H9 (cell line): ENCODE results near the gene TTC39B. TPM values are rescaled to one million over a fixed set of nuclear protein-coding genes. Genes with fewer than 3 reads are reported as not detected.

Experiments
- DNase-seq: peaks from one replicate; pipeline ENCODE4 v3.0.0-alpha.2; 2017
- H2AFZ ChIP-seq: one replicate; pipeline ENCODE4 v1.6.1; 2013; ENCODE audit warnings: mild to moderate bottlenecking, low read length, control low read depth, moderate library complexity
- H2AK5ac ChIP-seq: 2 replicates; pipeline ENCODE4 v1.6.1; 2013; ENCODE audit warnings: low read length, control low read depth, mixed read lengths; ENCODE audit not compliant: insufficient read length
- H2BK120ac ChIP-seq: one replicate; pipeline ENCODE4 v1.6.1; 2013; ENCODE audit warnings: low read depth, mild to moderate bottlenecking, low read length, control low read depth, inconsistent platforms; ENCODE audit not compliant: poor library complexity, severe bottlenecking
- H2BK12ac ChIP-seq: 2 replicates; pipeline ENCODE4 v1.6.1; 2013; ENCODE audit warnings: low read length, control low read depth, mixed read lengths, low read depth; ENCODE audit not compliant: insufficient read length
- H2BK15ac ChIP-seq: 2 replicates; pipeline ENCODE4 v1.6.1; 2013; ENCODE audit warnings: low read depth, low read length, control low read depth
- H2BK20ac ChIP-seq: one replicate; pipeline ENCODE4 v1.6.1; 2013; ENCODE audit warnings: low read depth, mild to moderate bottlenecking, low read length, control low read depth, inconsistent platforms; ENCODE audit not compliant: poor library complexity, severe bottlenecking
- H2BK5ac ChIP-seq: 2 replicates; pipeline ENCODE4 v1.6.1; 2013; ENCODE audit warnings: low read length, control low read depth, mixed read lengths; ENCODE audit not compliant: insufficient read length
- H3K14ac ChIP-seq: 2 replicates; pipeline ENCODE4 v1.6.1; 2013; ENCODE audit warnings: low read length, control low read depth; ENCODE audit not compliant: insufficient read depth
- H3K18ac ChIP-seq: 2 replicates; pipeline ENCODE4 v1.6.1; 2013; ENCODE audit warnings: low read depth, mild to moderate bottlenecking, mixed read lengths, low read length, control low read depth; ENCODE audit not compliant: insufficient read length
- H3K23ac ChIP-seq: 2 replicates; pipeline ENCODE4 v1.6.1; 2013; ENCODE audit warnings: low read length, control low read depth, mixed read lengths, low read depth; ENCODE audit not compliant: insufficient read length
- H3K23me2 ChIP-seq: 2 replicates; pipeline ENCODE4 v1.6.1; 2013; ENCODE audit warnings: low read depth, mild to moderate bottlenecking, mixed read lengths, low read length, control low read depth; ENCODE audit not compliant: insufficient read length, poor library complexity, severe bottlenecking
- H3K27ac ChIP-seq: 2 replicates; pipeline ENCODE4 v1.5.1; 2013; ENCODE audit warnings: low read length, control low read depth, mixed read lengths, low read depth; ENCODE audit not compliant: insufficient read length
- H3K27me3 ChIP-seq: 2 replicates; pipeline ENCODE4 v1.6.1; 2013; ENCODE audit warnings: low read length, control low read depth, inconsistent platforms; ENCODE audit not compliant: insufficient read depth
- H3K4ac ChIP-seq: 2 replicates; pipeline ENCODE4 v1.6.1; 2013; ENCODE audit warnings: low read depth, mild to moderate bottlenecking, control low read depth, inconsistent platforms, low read length, moderate library complexity
- H3K4me1 ChIP-seq: 2 replicates; pipeline ENCODE4 v1.6.1; 2013; ENCODE audit warnings: low read length, control low read depth, inconsistent platforms; ENCODE audit not compliant: insufficient read depth
- H3K4me2 ChIP-seq: 2 replicates; pipeline ENCODE4 v1.6.1; 2013; ENCODE audit warnings: low read length, control low read depth, mixed read lengths; ENCODE audit not compliant: insufficient read length, insufficient read depth
- H3K56ac ChIP-seq: 2 replicates; pipeline ENCODE4 v1.6.1; 2013; ENCODE audit warnings: low read depth, mild to moderate bottlenecking, mixed read lengths, low read length, control low read depth; ENCODE audit not compliant: insufficient read length
- H3K79me1 ChIP-seq: 2 replicates; pipeline ENCODE4 v1.6.1; 2013; ENCODE audit warnings: low read depth, mild to moderate bottlenecking, moderate library complexity, low read length, control low read depth, inconsistent platforms; ENCODE audit not compliant: insufficient read depth, poor library complexity, severe bottlenecking
- H3K79me2 ChIP-seq: 2 replicates; pipeline ENCODE4 v1.6.1; 2013; ENCODE audit warnings: low read length, control low read depth, inconsistent platforms; ENCODE audit not compliant: insufficient read depth
- H3K9ac ChIP-seq: 2 replicates; pipeline ENCODE4 v1.6.1; 2013; ENCODE audit warnings: low read length, control low read depth, mixed read lengths; ENCODE audit not compliant: insufficient read length; ENCODE audit errors: extremely low read depth
- H3K9me3 ChIP-seq: one replicate; pipeline ENCODE4 v1.6.1; 2013; ENCODE audit warnings: low read depth, low read length, inconsistent platforms; ENCODE audit not compliant: control insufficient read depth
- H3T11ph ChIP-seq: one replicate; pipeline ENCODE4 v1.6.1; 2013; ENCODE audit warnings: mild to moderate bottlenecking, low read length, control low read depth, inconsistent platforms
- H4K20me1 ChIP-seq: one replicate; pipeline ENCODE4 v1.6.1; 2013; ENCODE audit not compliant: control insufficient read depth, insufficient read length, insufficient read depth
- H4K5ac ChIP-seq: 2 replicates; pipeline ENCODE4 v1.6.1; 2013; ENCODE audit warnings: low read depth, mild to moderate bottlenecking, mixed read lengths, low read length, control low read depth; ENCODE audit not compliant: insufficient read length
- H4K8ac ChIP-seq: replicated peaks from 2 replicates; pipeline ENCODE4 v1.6.1; 2013; ENCODE audit warnings: low read length, control low read depth, mixed read lengths, low read depth; ENCODE audit not compliant: insufficient read length
- H4K91ac ChIP-seq: 2 replicates; pipeline ENCODE4 v1.6.1; 2013; ENCODE audit warnings: low read depth, mild to moderate bottlenecking, moderate library complexity, mixed read lengths, low read length, control low read depth; ENCODE audit not compliant: insufficient read length
- H3K27ac Mint-ChIP-seq, 3 experiments: 2 replicates in 2 of 3; 3 replicates in 1 of 3; pipeline ENCODE4 v1.8.0; 2020 to 2021; ENCODE audit warnings: mixed read lengths in 3 of 3, mild to moderate bottlenecking in 1 of 3, moderate library complexity in 1 of 3
- H3K27me3 Mint-ChIP-seq: 2 replicates; pipeline ENCODE4 v1.8.0; 2021; ENCODE audit warnings: low read depth, mild to moderate bottlenecking, moderate library complexity, mixed read lengths
- H3K36me3 Mint-ChIP-seq, 3 experiments: 2 replicates in 2 of 3; 3 replicates in 1 of 3; pipeline ENCODE4 v1.8.0; 2020 to 2021; ENCODE audit warnings: low read depth in 3 of 3, mixed read lengths in 3 of 3; ENCODE audit not compliant: insufficient read depth in 1 of 3
- H3K4me1 Mint-ChIP-seq, 2 experiments: 2 replicates each; pipeline ENCODE4 v1.8.0; 2020; ENCODE audit warnings: mixed read lengths in 2 of 2
- H3K4me3 Mint-ChIP-seq, 2 experiments: 2 replicates in 1 of 2; 3 replicates in 1 of 2; pipeline ENCODE4 v1.8.0; 2020 to 2021; ENCODE audit warnings: mild to moderate bottlenecking in 2 of 2, mixed read lengths in 2 of 2, moderate library complexity in 1 of 2
- H3K9me3 Mint-ChIP-seq, 2 experiments: 2 replicates in 1 of 2; 3 replicates in 1 of 2; pipeline ENCODE4 v1.8.0; 2020; ENCODE audit warnings: mild to moderate bottlenecking in 2 of 2, mixed read lengths in 2 of 2, moderate library complexity in 1 of 2
- CTCF ChIP-seq: fragments of 200-600 bp; sonication (generic); conservative IDR thresholded peaks from 3 replicates; pipeline ENCODE4 v1.8.0; 2021; ENCODE audit warnings: antibody characterized with exemption, mild to moderate bottlenecking
- total RNA-seq: library from RNA; stranded (reverse); gene quantifications from 2 replicates; pipeline ENCODE4 v1.2.1, GENCODE V29; 2021

The TTC39B gene
- total RNA-seq, 1 experiment from 2014 or later = 8.2 TPM

GRCh38 chr9:15149450-15149849 lies 157.6 kb downstream of the TTC39B start:
- H3K27ac Mint-ChIP-seq = no peak overlapping the region
- no peak overlapping the region for H4K5ac ChIP-seq
- no peak overlapping the region for H3K27ac ChIP-seq
- H3K56ac ChIP-seq = no peak overlapping the region
- H2BK15ac ChIP-seq = no peak overlapping the region
- no peak overlapping the region for H2BK120ac ChIP-seq
- H4K8ac ChIP-seq = no peak overlapping the region
- DNase-seq = no peak
- no peaks in the 10 kb centered on the region for H3K23me2 ChIP-seq
- H3K9me3 Mint-ChIP-seq = no peaks in the 10 kb centered on the region
- no peaks in the 10 kb centered on the region for H3K27me3 Mint-ChIP-seq
- H3T11ph ChIP-seq = no peak overlapping the region
- no peak overlapping the region for H2AFZ ChIP-seq
- H3K79me1 ChIP-seq = no peaks in the 10 kb centered on the region
- no peak overlapping the region for H2BK20ac ChIP-seq
- H3K27me3 ChIP-seq = no peaks in the 10 kb centered on the region
- no peak overlapping the region for H3K18ac ChIP-seq
- H2BK5ac ChIP-seq = no peak overlapping the region
- no peaks in the 10 kb centered on the region for H3K79me2 ChIP-seq
- TF ChIP-seq CTCF = no peak
- H3K9me3 ChIP-seq = no peaks in the 10 kb centered on the region
- no peaks in the 10 kb centered on the region for H3K4me1 ChIP-seq
- no peak overlapping the region for H2AK5ac ChIP-seq
- no peak overlapping the region for H3K9ac ChIP-seq
- no peaks in the 10 kb centered on the region for H3K36me3 Mint-ChIP-seq
- H2BK12ac ChIP-seq = no peak overlapping the region
- H3K4me2 ChIP-seq = no peak overlapping the region
- H3K4me1 Mint-ChIP-seq = peaks cover 10 to 12% of the 10 kb centered on the region in 2 experiments
- no peak overlapping the region for H4K91ac ChIP-seq
- H3K14ac ChIP-seq = no peak overlapping the region
- H3K4me3 Mint-ChIP-seq = no peak overlapping the region
- no peaks in the 10 kb centered on the region for H4K20me1 ChIP-seq
- H3K23ac ChIP-seq = no peak overlapping the region
- H3K4ac ChIP-seq = no peak overlapping the region
